ENCODE results near the gene KAT2A.

KAT2A gene

DNA sequence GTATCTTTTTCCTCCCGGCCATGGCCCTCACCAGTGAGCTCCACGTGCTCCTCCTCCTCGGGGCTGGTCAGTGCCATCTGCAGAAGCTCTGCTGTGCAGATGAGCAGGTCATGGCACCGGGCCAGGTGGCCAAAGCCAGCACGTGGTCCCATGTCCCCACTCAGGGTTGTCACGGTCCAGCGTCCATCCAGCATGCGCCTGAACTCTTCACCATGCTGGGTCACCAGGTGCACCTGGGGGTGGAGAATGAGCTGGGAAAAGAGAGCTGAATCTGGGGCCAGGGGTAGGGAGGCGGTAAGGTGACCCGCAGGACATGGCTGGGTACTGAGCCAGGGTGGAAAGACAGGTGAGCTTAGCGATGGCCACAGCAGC is 9.9 kb downstream of the KAT2A start:
- Histone ChIP-seq H3K27ac (ENCODE audit: low read depth, low read length) (peak overlapping the region; percentile 83), H3K9me3 (ENCODE audit: low read length) (no peaks in the 10 kb centered on the region), H3K27me3 (ENCODE audit: control insufficient read depth in 1 of 2, insufficient read depth in 2 of 2, low read length in 2 of 2) (no peaks in the 10 kb centered on the region), H3K9ac (ENCODE audit: low read length) (no peak overlapping the region), H3K4me1 (ENCODE audit: insufficient read depth, low read length) (peaks cover 20% of the 10 kb centered on the region), H3K4me3 (ENCODE audit: low read depth in 1 of 2, low read length in 2 of 2) (peak overlapping the region; percentile 40 to 71), H3K36me3 (ENCODE audit: insufficient read depth, low read length) (peaks cover 16% of the 10 kb centered on the region)

DNA sequence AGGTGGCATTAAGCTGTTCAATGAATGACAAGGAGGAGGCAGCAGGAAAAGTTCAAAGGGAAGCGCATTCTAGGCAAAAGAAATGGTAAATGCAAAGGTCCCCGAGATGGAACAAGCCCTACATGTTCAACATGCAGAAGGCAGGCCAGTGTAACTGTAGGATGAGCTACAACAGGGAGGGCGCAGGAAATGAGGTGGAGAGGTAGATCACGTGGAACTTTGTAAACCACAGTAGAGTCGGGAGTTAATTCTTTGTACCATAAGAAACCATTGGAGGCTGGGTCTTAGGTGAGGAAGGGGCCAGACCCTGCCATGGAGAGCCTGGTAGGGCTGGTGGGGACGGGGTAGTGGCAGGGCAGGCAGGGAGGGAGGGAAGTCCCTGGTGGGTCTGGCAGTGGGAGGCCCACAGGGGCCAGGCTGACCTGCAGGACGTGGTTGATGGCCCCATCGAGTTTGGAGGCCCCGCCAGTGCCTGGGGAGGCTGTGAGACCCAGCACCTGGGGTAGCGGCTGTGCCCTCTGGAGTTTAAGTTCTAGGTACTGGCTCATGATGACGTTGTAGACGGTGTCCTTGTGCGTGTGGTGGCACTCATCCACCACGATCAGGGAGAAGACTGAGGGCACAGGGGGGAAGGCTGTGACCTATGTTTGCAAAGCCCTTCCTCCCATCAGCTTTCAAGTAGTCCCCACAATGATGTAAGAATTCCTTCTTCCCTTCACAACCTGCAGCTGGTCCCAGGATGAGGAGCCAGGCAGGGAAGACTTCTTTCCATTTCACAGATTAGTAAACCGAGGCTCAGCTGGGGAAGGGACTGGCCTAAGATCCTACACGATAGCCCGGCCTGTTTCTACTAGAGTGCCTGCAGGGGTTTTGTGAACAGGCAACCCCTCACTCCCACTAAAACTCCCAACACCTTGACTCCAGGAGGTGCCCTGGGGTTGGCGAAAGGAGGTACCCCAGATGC is 10.6 kb downstream of the KAT2A start:
- Histone ChIP-seq H3K9ac (ENCODE audit: low read length) (no peak overlapping the region), H3K27ac (ENCODE audit: low read depth, low read length) (peak overlapping the region; percentile 83), H3K9me3 (ENCODE audit: low read length) (no peaks in the 10 kb centered on the region), H3K4me3 (ENCODE audit: low read depth in 1 of 2, low read length in 2 of 2) (no peak overlapping the region), H3K27me3 (ENCODE audit: control insufficient read depth in 1 of 2, insufficient read depth in 2 of 2, low read length in 2 of 2) (no peaks in the 10 kb centered on the region), H3K36me3 (ENCODE audit: insufficient read depth, low read length) (peaks cover 12% of the 10 kb centered on the region), H3K4me1 (ENCODE audit: insufficient read depth, low read length) (peaks cover 20% of the 10 kb centered on the region)

DNA sequence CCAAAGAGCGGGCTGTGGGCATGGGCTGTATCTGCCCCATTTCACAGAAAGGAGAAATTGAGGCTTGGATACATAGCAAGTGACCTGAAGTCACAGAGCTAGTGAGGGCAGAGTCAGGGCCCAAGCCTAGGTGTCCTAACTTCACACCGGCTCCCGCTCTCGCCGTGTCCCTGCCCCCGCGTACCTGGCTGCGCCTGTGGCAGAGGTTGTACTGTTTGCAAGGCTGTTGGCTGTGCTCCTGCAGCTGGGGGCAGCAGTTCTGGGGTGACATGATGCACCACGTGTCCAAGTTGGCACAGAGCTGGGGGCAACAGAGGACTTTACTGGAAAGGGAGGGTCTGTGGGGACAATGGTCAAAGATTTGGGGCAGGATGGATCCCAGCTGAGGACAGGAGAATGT is 12.1 kb downstream of the KAT2A start:
- Histone ChIP-seq H3K9ac (ENCODE audit: low read length) (no peak overlapping the region), H3K27me3 (ENCODE audit: control insufficient read depth in 1 of 2, insufficient read depth in 2 of 2, low read length in 2 of 2) (no peaks in the 10 kb centered on the region), H3K36me3 (ENCODE audit: insufficient read depth, low read length) (peaks cover 12% of the 10 kb centered on the region), H3K27ac (ENCODE audit: low read depth, low read length) (no peak overlapping the region), H3K4me1 (ENCODE audit: insufficient read depth, low read length) (peaks cover 20% of the 10 kb centered on the region), H3K9me3 (ENCODE audit: low read length) (no peaks in the 10 kb centered on the region), H3K4me3 (ENCODE audit: low read depth in 1 of 2, low read length in 2 of 2) (no peak overlapping the region)

DNA sequence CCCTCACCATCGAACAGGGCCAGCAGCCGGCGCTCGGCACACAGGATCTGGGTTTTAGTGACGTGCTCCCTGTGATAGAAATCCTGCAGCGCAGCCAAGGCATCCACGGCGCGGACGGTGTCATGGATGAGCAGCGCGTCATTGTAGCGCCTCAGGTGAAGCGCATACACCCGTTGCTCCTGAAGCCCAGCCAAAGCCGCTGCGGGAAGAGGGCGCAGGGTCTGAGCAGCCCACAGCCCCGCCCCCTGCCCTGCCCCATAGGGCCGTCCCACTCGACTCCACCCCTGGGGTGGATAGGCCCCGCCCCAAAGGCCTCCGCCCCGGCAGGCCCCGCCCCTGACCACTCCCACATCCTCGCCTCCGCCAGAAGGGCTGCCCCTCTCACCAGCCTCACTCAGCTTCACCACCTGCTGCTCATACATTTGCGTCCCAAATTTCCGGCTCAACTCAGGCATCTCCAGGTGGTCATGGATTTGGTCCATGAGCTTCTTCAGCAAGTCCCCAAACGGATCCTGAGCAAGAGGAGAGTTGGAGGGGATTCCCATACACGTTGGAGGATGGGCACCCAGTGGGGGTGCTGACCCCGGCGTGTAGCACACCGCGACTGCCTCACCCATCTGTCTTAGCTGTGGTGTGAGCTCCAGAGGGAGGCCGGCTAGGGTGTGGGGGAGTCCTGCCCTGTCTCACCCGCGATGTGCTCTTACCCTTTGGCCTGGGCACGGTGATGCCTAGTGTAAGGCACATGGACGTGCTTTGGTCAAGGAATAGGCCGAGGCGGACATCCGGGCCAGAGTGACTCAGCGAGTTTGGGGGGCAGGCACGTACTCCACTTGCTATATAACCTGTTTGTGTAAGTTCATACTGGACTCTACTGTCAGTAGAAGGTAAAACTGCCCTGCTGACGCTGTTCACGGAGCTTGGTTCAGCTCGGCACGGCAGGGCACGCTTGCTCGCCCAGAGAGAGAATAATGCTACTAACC is 13.3 kb downstream of the KAT2A start:
- Histone ChIP-seq H3K4me1 (ENCODE audit: insufficient read depth, low read length) (peaks cover 15% of the 10 kb centered on the region), H3K4me3 (ENCODE audit: low read depth in 1 of 2, low read length in 2 of 2) (no peak overlapping the region), H3K27me3 (ENCODE audit: control insufficient read depth in 1 of 2, insufficient read depth in 2 of 2, low read length in 2 of 2) (no peaks in the 10 kb centered on the region), H3K9ac (ENCODE audit: low read length) (no peak overlapping the region), H3K27ac (ENCODE audit: low read depth, low read length) (no peak overlapping the region), H3K36me3 (ENCODE audit: insufficient read depth, low read length) (peaks cover 13% of the 10 kb centered on the region), H3K9me3 (ENCODE audit: low read length) (no peaks in the 10 kb centered on the region)

DNA sequence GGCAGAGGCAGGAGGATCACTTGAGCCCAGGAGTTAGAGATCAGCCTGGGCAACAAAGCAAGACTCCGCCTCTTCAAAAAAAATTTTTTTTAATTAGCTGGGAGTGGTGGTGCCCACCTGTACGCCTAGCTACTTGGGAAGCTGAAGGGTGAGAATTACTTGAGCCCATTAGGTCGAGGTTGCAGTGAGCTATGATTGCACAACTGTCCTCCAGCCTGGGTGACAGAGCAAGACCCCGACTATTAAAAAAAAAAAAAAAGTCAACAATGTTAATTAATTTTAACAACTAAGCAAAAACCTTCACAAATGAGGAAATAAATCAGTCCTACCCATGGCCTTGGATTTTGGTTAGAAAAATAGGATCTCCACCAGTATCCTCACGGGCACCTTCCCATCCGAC is 14.0 kb downstream of the KAT2A start:
- H3K27ac ChIP-seq (ENCODE audit: low read depth, low read length), result no peak overlapping the region
- no peak overlapping the region for H3K9ac ChIP-seq (ENCODE audit: low read length)
- H3K27me3 ChIP-seq (ENCODE audit: control insufficient read depth in 1 of 2, insufficient read depth in 2 of 2, low read length in 2 of 2), result no peaks in the 10 kb centered on the region
- H3K4me3 ChIP-seq (ENCODE audit: low read depth in 1 of 2, low read length in 2 of 2), result no peak overlapping the region
- H3K9me3 ChIP-seq (ENCODE audit: low read length), result no peaks in the 10 kb centered on the region
- peaks cover 13% of the 10 kb centered on the region for H3K36me3 ChIP-seq (ENCODE audit: insufficient read depth, low read length)
- peaks cover 13% of the 10 kb centered on the region for H3K4me1 ChIP-seq (ENCODE audit: insufficient read depth, low read length)

DNA sequence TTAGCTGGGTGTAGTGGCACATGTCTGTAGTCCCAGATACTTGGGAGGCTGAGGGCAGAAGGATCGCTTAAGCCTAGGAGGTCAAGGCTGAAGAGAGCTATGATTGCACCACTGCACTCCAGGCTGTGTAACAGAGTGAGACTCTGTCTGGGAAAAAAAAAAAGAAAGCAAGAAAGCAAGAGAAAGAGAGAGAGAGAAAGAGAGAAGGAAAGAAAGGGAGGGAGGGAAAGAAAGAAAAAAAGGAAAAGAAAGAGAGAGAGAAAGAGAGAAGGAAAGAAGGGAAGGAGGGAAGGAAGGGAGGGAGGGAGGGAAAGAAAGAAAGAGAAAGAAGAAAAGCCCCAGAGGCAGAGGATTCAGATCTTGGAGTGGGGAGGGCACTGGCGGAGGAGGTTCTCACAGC is 15.2 kb downstream of the KAT2A start:
- Histone ChIP-seq H3K36me3 (ENCODE audit: insufficient read depth, low read length) (peaks cover 13% of the 10 kb centered on the region), H3K9me3 (ENCODE audit: low read length) (no peaks in the 10 kb centered on the region), H3K4me3 (ENCODE audit: low read depth in 1 of 2, low read length in 2 of 2) (no peak overlapping the region), H3K27ac (ENCODE audit: low read depth, low read length) (no peak overlapping the region), H3K27me3 (ENCODE audit: control insufficient read depth in 1 of 2, insufficient read depth in 2 of 2, low read length in 2 of 2) (no peaks in the 10 kb centered on the region), H3K9ac (ENCODE audit: low read length) (no peak overlapping the region), H3K4me1 (ENCODE audit: insufficient read depth, low read length) (peaks cover 3% of the 10 kb centered on the region)

DNA sequence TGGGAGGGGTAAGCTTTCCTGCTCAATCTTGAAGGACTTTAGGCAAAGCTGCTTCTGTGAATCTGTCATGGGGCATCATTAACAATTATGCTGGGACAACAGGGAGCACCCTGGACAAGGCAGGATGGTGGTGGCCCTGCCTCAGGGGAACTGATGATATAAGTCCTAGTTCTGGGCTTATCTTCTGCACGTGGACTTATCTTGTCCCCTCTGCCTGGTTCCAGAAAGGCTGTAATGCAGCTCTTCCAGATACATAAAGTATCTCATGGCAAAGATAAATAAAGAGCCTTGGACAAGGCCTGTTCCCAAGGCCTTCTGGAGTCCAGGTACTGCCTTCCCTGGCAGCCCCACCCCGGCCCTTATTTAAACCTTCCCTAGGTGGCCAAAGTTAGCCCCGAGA is 16.9 kb downstream of the KAT2A start:
- H3K27ac ChIP-seq (ENCODE audit: low read depth, low read length), result no peak overlapping the region
- H3K9me3 ChIP-seq (ENCODE audit: low read length), result no peaks in the 10 kb centered on the region
- no peaks in the 10 kb centered on the region for H3K27me3 ChIP-seq (ENCODE audit: control insufficient read depth in 1 of 2, insufficient read depth in 2 of 2, low read length in 2 of 2)
- H3K4me3 ChIP-seq (ENCODE audit: low read depth in 1 of 2, low read length in 2 of 2), result no peak overlapping the region
- H3K9ac ChIP-seq (ENCODE audit: low read length), result no peak overlapping the region
- H3K36me3 ChIP-seq (ENCODE audit: insufficient read depth, low read length), result peaks cover 13% of the 10 kb centered on the region
- H3K4me1 ChIP-seq (ENCODE audit: insufficient read depth, low read length), result no peaks in the 10 kb centered on the region

DNA sequence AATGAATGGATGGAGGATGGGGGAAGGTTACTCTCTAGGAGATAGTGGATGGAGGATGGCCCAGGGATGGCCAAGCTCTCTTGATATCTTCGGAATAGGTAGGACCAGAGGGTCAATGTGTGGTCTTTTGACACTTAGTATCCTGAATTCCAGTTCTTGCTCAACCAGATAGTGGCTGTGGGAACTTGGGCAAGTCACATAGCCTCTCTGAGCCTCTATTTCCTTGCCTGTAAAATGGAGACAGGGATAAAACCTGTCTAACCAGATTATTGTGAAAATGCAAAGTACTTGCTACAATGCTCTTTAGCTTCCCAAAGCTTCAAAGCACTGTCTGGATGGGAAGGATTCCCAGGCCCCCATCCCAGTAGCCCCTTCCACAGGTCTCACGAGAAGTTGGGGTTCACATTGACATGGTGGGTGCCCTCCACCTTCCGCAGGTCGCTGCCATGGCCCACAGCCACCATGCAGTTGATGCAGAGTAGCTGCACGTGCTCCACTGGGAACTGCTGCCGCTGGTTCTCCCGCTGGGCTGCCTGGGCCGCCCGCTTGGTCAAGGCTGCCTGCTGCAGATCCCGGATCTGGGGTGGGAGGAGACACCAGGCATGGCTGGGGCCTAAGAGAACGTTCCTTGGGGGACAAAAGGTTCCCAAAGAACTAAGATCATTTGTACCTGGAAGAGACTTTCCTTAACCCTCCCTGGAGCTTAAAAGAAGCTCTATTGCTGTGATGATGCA is 17.8 kb downstream of the KAT2A start:
- H3K4me3 ChIP-seq (ENCODE audit: low read depth in 1 of 2, low read length in 2 of 2), result no peak overlapping the region
- H3K4me1 ChIP-seq (ENCODE audit: insufficient read depth, low read length), result no peaks in the 10 kb centered on the region
- H3K27me3 ChIP-seq (ENCODE audit: control insufficient read depth in 1 of 2, insufficient read depth in 2 of 2, low read length in 2 of 2), result no peaks in the 10 kb centered on the region
- H3K36me3 ChIP-seq (ENCODE audit: insufficient read depth, low read length), result peaks cover 6% of the 10 kb centered on the region
- no peak overlapping the region for H3K27ac ChIP-seq (ENCODE audit: low read depth, low read length)
- no peak overlapping the region for H3K9ac ChIP-seq (ENCODE audit: low read length)
- H3K9me3 ChIP-seq (ENCODE audit: low read length), result no peaks in the 10 kb centered on the region

DNA sequence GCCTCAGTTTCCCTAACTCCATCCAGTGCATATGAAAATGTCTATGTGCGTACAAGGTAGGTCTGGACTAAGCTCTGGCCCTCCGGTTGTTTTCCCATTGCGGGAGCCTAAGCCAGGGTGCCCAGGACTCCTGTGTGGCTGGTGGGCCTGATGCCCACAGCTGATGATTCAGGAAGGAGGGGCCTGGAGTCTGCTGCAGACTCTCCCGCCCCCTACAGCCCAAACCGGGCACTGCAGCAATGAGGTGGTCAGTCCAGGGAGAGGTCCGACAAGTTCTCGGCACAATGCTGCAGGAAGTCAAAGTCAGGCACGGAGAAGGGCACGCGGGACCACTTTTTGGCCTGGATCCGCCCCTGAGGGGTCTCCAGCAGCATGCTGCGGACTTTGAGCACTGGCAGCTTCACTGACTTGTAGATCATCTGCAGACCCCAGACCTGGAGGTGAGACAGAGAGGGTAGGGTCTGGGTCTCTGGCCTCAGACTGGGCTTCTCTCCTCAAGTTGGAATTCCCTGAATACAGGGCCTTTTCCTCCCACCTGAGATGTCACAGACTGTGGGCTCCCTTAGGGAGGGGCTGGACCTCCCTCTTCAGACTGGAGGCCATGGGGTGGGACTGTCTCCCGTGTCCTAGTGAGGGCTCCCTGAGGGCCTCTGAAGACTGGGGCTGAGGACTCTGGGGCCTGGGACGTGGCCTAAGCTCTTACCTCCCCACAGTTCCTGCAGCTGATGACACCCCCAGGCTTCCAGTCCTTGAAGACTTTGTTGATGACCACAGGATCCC is 19.5 kb downstream of the KAT2A start:
- H3K36me3 ChIP-seq (ENCODE audit: insufficient read depth, low read length), result peaks cover 6% of the 10 kb centered on the region
- H3K9ac ChIP-seq (ENCODE audit: low read length), result no peak overlapping the region
- H3K4me3 ChIP-seq (ENCODE audit: low read depth in 1 of 2, low read length in 2 of 2), result no peak overlapping the region

DNA sequence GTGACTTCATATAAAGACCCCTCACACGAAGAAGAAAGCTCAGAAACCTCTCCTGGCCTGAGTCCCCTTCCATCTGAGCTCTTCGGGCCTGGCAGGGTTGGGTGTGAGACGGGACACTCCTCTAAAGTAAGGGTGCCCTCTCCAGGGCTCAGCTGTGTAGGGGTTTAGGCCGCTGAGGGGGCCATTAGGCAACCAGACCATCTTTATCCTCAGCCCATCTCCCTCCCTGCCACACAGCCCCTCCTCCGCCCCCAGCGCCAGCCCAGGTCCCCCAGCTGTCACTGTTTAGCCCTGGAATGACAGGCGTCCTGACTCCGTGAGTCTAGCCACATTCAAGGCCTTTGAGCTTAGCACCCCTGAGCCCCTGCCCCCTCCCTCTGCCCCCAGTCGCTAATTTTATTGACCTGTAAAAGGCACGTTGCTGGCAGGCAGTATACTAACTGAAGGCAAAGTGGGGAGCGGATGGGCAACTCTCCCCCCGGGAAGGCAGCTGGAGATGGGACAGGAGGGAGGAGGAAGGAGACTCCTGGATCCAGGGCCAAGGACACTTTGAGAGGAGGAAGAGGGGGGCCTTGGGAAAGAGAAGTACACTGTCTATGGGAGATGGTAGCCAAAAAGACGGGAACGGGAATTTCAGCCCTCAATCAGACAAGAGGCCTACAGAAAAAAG is 22.3 kb downstream of the KAT2A start:
- Histone ChIP-seq H3K4me3 (ENCODE audit: low read depth in 1 of 2, low read length in 2 of 2) (no peak overlapping the region), H3K9ac (ENCODE audit: low read length) (no peak overlapping the region), H3K4me1 (ENCODE audit: insufficient read depth, low read length) (no peaks in the 10 kb centered on the region), H3K36me3 (ENCODE audit: insufficient read depth, low read length) (no peaks in the 10 kb centered on the region), H3K27me3 (ENCODE audit: control insufficient read depth in 1 of 2, insufficient read depth in 2 of 2, low read length in 2 of 2) (peaks cover 23 to 33% of the 10 kb centered on the region in 2 donors), H3K9me3 (ENCODE audit: low read length) (no peaks in the 10 kb centered on the region), H3K27ac (ENCODE audit: low read depth, low read length) (no peak overlapping the region)

More for the DNA sequence above, 19.5 kb downstream of the KAT2A start:
- H3K27me3 ChIP-seq (ENCODE audit: control insufficient read depth in 1 of 2, insufficient read depth in 2 of 2, low read length in 2 of 2), result peaks cover 15 to 16% of the 10 kb centered on the region in 2 donors
- no peak overlapping the region for H3K27ac ChIP-seq (ENCODE audit: low read depth, low read length)
- H3K4me1 ChIP-seq (ENCODE audit: insufficient read depth, low read length), result no peaks in the 10 kb centered on the region
- no peaks in the 10 kb centered on the region for H3K9me3 ChIP-seq (ENCODE audit: low read length)

Measured in muscle layer of colon (tissue), 2 donors.